ENCODE results near the gene PNMA5.

Gene PNMA5

GRCh38 chrX:152968193-152968592 lies 25.7 kb downstream of the PNMA5 start:
- no peaks in the 10 kb centered on the region for H3K36me3 ChIP-seq (ENCODE audit: insufficient read depth)
- H3K4me1 ChIP-seq (ENCODE audit: low read depth, poor library complexity, severe bottlenecking), result no peaks in the 10 kb centered on the region
- no peaks in the 10 kb centered on the region for H3K79me2 ChIP-seq (ENCODE audit: insufficient read depth, low read depth)
- no peak overlapping the region for H3K4me2 ChIP-seq
- no peak overlapping the region for H2AFZ ChIP-seq (ENCODE audit: low read depth)
- H4K20me1 ChIP-seq (ENCODE audit: insufficient read depth), result no peaks in the 10 kb centered on the region
- no peak overlapping the region for H3K27ac ChIP-seq
- H3K4me3 ChIP-seq (IDR thresholded peaks at IDR 0.05; ENCODE audit: insufficient read depth, low read depth, low read length), result no peak overlapping the region
- H3K27me3 ChIP-seq (ENCODE audit: insufficient read depth, low read depth), result no peaks in the 10 kb centered on the region
- TF ChIP-seq, protein P1, sequence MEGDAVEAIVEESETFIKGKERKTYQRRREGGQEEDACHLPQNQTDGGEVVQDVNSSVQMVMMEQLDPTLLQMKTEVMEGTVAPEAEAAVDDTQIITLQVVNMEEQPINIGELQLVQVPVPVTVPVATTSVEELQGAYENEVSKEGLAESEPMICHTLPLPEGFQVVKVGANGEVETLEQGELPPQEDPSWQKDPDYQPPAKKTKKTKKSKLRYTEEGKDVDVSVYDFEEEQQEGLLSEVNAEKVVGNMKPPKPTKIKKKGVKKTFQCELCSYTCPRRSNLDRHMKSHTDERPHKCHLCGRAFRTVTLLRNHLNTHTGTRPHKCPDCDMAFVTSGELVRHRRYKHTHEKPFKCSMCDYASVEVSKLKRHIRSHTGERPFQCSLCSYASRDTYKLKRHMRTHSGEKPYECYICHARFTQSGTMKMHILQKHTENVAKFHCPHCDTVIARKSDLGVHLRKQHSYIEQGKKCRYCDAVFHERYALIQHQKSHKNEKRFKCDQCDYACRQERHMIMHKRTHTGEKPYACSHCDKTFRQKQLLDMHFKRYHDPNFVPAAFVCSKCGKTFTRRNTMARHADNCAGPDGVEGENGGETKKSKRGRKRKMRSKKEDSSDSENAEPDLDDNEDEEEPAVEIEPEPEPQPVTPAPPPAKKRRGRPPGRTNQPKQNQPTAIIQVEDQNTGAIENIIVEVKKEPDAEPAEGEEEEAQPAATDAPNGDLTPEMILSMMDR (conservative IDR thresholded peaks at IDR 0.05; ENCODE audit: low read depth, low read length), result no peak
- no peak overlapping the region for H3K9ac ChIP-seq

GRCh38 chrX:152960115-152960514 lies 33.8 kb downstream of the PNMA5 start:
- TF ChIP-seq, protein P1 (conservative IDR thresholded peaks at IDR 0.05; ENCODE audit: low read depth, low read length), result no peak
- no peak overlapping the region for H3K4me2 ChIP-seq
- no peaks in the 10 kb centered on the region for H3K79me2 ChIP-seq (ENCODE audit: insufficient read depth, low read depth)

GRCh38 chrX:152959626-152960025 lies 34.3 kb downstream of the PNMA5 start:
- Histone ChIP-seq H2AFZ (ENCODE audit: low read depth) (peak overlapping the region; percentile 96), H3K79me2 (ENCODE audit: insufficient read depth, low read depth) (no peaks in the 10 kb centered on the region), H3K27ac (no peak overlapping the region), H4K20me1 (ENCODE audit: insufficient read depth) (no peaks in the 10 kb centered on the region), H3K4me3 (IDR thresholded peaks at IDR 0.05; ENCODE audit: insufficient read depth, low read depth, low read length) (no peak overlapping the region), H3K4me1 (ENCODE audit: low read depth, poor library complexity, severe bottlenecking) (no peaks in the 10 kb centered on the region), H3K36me3 (ENCODE audit: insufficient read depth) (no peaks in the 10 kb centered on the region), H3K27me3 (ENCODE audit: insufficient read depth, low read depth) (no peaks in the 10 kb centered on the region), H3K9ac (no peak overlapping the region), H3K4me2 (no peak overlapping the region)
- TF ChIP-seq, protein P1 (conservative IDR thresholded peaks at IDR 0.05; ENCODE audit: low read depth, low read length), result no peak

More at GRCh38 chrX:152960115-152960514, 33.8 kb downstream of the PNMA5 start:
- H3K4me1 ChIP-seq (ENCODE audit: low read depth, poor library complexity, severe bottlenecking), result no peaks in the 10 kb centered on the region
- H3K36me3 ChIP-seq (ENCODE audit: insufficient read depth), result no peaks in the 10 kb centered on the region
- no peaks in the 10 kb centered on the region for H3K27me3 ChIP-seq (ENCODE audit: insufficient read depth, low read depth)
- H3K27ac ChIP-seq, result no peak overlapping the region
- H3K9ac ChIP-seq, result no peak overlapping the region
- H3K4me3 ChIP-seq (IDR thresholded peaks at IDR 0.05; ENCODE audit: insufficient read depth, low read depth, low read length), result no peak overlapping the region
- H4K20me1 ChIP-seq (ENCODE audit: insufficient read depth), result no peaks in the 10 kb centered on the region
- no peak overlapping the region for H2AFZ ChIP-seq (ENCODE audit: low read depth)

GRCh38 chrX:152958524-152959465 lies 35.1 kb downstream of the PNMA5 start:
- Histone ChIP-seq H4K20me1 (ENCODE audit: insufficient read depth) (no peaks in the 10 kb centered on the region), H3K9ac (no peak overlapping the region), H3K4me1 (ENCODE audit: low read depth, poor library complexity, severe bottlenecking) (no peaks in the 10 kb centered on the region), H3K36me3 (ENCODE audit: insufficient read depth) (no peaks in the 10 kb centered on the region), H3K79me2 (ENCODE audit: insufficient read depth, low read depth) (no peaks in the 10 kb centered on the region), H3K4me3 (IDR thresholded peaks at IDR 0.05; ENCODE audit: insufficient read depth, low read depth, low read length) (no peak overlapping the region), H3K4me2 (peak overlapping the region; percentile 57), H3K27me3 (ENCODE audit: insufficient read depth, low read depth) (no peaks in the 10 kb centered on the region), H3K27ac (0 out of 2 replicates have a peak overlapping the region, but pooled peaks have one; percentile 11), H2AFZ (ENCODE audit: low read depth) (peak overlapping the region; percentile 96)
- TF ChIP-seq, protein P1 (conservative IDR thresholded peaks at IDR 0.05; ENCODE audit: low read depth, low read length), result peak; percentile 64

Data from KMS-11 (cell line).